HG03378 (cell line): ENCODE results near the gene USP35.

ENCODE experiments used
- ATAC-seq: cut with Tn5 transposase; IDR thresholded peaks from one replicate; pipeline ENCODE4 v1.9.1; 2021; ENCODE audit warnings: mild to moderate bottlenecking, moderate library complexity; ENCODE audit not compliant: unreplicated experiment

Gene USP35

GRCh38 chr11:78262691-78263090 lies 74.0 kb downstream of the USP35 start:
- no peak for ATAC-seq
